Fibroblast of villous mesenchyme (primary cell): ENCODE results near the gene STXBP4. TPM values are rescaled to one million over a fixed set of nuclear protein-coding genes. Genes with fewer than 3 reads are reported as not detected.

Experiments
- DNase-seq: peaks from one replicate; pipeline ENCODE4 v3.0.0-alpha.2; 2010; ENCODE audit warnings: low read depth
- H3K4me3 ChIP-seq: 2 replicates; pipeline ENCODE4 v1.5.1; 2011; ENCODE audit warnings: low read depth, mild to moderate bottlenecking, low read length
- CTCF ChIP-seq: IDR thresholded peaks from 2 replicates; pipeline ENCODE4 v1.5.1; 2012; ENCODE audit warnings: low read depth, mild to moderate bottlenecking, low read length; ENCODE audit not compliant: insufficient read depth
- total RNA-seq: library from RNA; depleted of rRNA; stranded (reverse); fragments of >200 nt; gene quantifications from 2 replicates; pipeline ENCODE4 v1.2.3, GENCODE V29; 2012

STXBP4 gene
- total RNA-seq, 1 donor, result 16.8 TPM

- TF ChIP-seq CTCF, result no peak
- no peak overlapping the region for H3K4me3 ChIP-seq
- DNase-seq, result no peak
These were observed 176.0 kb downstream of the STXBP4 start for GRCh38 chr17:55144518-55144917.

- no peak for DNase-seq
- H3K4me3 ChIP-seq, result no peak overlapping the region
- TF ChIP-seq CTCF, result no peak
These were observed 180.9 kb downstream of the STXBP4 start for GRCh38 chr17:55149485-55149884.

GRCh38 chr17:55152236-55152635 is 183.7 kb downstream of the STXBP4 start:
- DNase-seq, result peak; percentile 5

GRCh38 chr17:55154101-55154500 is 185.5 kb downstream of the STXBP4 start:
- no peak overlapping the region for H3K4me3 ChIP-seq
- no peak for DNase-seq
- no peak for TF ChIP-seq CTCF

More at GRCh38 chr17:55152236-55152635, 183.7 kb downstream of the STXBP4 start:
- H3K4me3 ChIP-seq, result no peak overlapping the region
- TF ChIP-seq CTCF, result no peak

GRCh38 chr17:55155856-55156560 is 187.4 kb downstream of the STXBP4 start:
- no peak overlapping the region for H3K4me3 ChIP-seq
- no peak for DNase-seq
- no peak for TF ChIP-seq CTCF

- H3K4me3 ChIP-seq, result no peak overlapping the region
- no peak for TF ChIP-seq CTCF
- peak; percentile 38 for DNase-seq
These were observed 188.6 kb downstream of the STXBP4 start for GRCh38 chr17:55157165-55157564.

GRCh38 chr17:55158439-55158838 is 189.9 kb downstream of the STXBP4 start:
- no peak overlapping the region for H3K4me3 ChIP-seq
- no peak for TF ChIP-seq CTCF
- no peak for DNase-seq
